HG02759 (cell line): ENCODE data around the gene USP32.
"Not testable (repeated sequence)": the region's sequence is repeated elsewhere in the genome, so short reads cannot be mapped to it uniquely, and the experiment has no call there.

Source experiments
- ATAC-seq: cut with Tn5 transposase; IDR thresholded peaks from one replicate; pipeline ENCODE4 v1.9.1; 2021; ENCODE audit warnings: mild to moderate bottlenecking, moderate library complexity; ENCODE audit not compliant: unreplicated experiment

Gene USP32

DNA sequence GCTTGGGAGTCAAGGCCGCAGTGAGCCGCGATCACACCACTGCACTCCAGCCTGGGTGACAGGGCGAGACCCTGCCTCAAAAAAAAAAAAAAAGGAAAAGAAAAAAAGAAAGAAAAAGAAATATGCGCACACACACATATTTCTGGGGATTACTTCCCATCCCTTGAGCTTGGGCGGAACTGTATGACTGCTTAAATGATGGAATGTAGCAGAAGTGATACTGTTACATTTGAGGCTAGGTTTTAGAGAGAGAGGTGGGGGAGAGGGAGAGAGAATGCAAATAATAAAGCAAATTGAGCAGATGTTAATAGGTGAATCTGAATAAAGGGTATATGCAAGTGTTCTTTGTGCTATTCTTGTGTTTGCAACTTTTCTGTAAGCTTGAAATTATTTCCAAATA lies 12.0 kb upstream of the USP32 start:
- no peak for ATAC-seq

DNA sequence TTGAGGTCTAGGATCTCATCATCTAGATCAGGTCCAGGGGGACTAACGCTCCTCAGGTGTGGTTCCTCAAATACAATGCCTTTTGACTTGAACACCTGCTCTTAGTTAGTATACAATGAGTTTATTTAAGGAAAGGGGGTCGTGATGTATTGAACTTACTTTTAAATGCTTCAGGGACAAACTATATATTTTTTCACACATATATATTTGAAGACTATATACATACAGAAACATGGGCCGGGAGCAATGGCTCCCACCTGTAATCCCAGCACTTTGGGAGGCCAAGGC lies 11.5 kb upstream of the USP32 start:
- ATAC-seq = no peak

DNA sequence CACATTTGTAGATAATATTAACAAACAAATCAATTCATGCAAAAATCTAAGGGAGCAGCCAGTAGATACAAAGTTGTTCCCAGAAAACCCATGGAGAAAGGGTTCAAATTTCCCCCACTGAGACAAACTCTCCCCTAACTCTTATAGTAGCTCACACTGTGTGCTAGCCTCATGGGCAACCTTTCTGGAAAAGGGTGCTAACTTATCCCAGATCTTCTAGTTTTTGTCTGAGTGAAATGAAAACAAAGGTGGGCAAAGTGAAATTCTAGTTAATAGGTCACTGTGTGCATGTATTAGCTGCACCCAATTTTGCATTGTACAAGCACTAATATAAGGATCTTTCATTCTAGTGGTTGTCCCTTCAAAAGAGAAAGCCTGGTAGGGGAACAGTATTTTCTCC lies 9.9 kb upstream of the USP32 start:
- no peak for ATAC-seq

DNA sequence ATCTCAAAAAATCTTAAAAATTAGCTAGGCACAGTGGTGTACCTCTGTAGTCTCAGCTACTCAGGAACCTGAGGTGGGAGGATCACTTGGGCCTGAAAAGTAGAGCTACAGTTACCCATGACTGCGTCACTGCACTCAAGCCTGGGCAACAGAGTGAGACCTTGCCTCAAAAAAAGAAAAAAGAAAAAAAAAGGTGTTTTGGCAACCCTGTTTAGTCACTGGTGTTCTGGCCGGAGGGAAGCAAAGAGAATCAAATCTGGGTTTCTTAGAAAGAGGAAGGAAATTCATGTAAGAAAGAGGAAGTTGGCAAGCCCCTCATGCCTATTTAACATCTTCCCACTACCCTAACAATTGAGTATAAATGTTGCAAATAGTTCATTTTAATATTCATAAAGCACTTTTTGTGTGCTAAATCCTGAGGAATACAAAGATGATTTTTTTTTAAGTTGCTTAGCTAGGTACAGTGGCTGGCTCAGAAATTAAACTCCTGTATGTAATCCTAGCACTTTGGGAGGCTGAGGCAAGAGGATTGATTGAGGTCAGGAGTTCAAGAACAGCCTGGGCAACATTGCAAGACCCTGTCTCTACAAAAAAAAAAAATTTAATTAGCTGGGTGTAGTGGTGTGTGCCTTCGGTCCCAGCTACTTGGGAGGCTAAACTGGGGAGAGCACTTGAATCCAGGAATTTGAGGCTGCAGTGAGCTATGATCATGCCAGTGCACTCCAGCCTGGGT lies 6.5 kb upstream of the USP32 start:
- peak; percentile 82 for ATAC-seq

DNA sequence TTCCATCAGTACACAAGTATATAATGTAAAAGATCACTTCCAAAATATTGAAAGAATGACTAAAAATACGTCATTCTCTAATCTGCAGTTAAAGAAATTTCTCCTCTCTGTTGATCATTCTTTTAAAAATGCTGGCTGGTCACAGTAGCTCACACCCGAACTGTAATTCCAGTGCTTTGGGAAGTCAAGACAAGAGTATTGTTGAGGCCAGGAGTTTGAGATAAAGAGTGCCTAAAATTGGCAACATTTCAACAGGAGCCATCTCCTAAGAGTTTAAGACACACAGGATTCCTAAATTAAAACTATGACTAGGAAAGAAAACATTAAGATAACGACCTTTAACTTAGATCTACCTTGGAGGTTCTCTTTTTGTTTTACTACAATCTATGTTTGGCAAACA lies 4.5 kb upstream of the USP32 start:
- ATAC-seq = no peak

DNA sequence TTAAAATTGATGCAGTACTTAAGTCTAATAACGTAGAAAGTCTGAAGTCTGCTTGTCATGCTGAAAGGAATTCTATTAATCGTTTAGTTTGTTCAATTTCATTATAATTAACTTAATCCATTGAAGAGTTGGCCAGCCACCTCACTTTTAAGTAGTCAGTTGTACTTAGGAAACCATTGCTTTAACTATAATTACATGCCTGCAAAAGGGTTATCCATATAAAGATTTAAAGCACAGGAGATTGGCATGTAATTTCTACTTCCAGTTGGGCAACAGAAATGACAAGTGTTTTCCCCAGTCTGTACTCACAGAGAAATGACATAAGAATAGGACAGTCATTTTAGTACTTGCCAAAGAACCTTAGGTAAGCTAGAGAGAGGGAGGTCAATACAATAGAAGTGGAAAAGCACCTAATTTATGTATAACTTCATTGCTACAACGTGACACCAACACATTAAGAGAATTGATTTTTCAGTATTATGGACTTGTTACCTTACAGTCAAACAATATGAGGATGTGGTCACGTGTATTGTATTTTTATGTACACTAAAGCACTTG lies 3.7 kb upstream of the USP32 start:
- no peak for ATAC-seq

DNA sequence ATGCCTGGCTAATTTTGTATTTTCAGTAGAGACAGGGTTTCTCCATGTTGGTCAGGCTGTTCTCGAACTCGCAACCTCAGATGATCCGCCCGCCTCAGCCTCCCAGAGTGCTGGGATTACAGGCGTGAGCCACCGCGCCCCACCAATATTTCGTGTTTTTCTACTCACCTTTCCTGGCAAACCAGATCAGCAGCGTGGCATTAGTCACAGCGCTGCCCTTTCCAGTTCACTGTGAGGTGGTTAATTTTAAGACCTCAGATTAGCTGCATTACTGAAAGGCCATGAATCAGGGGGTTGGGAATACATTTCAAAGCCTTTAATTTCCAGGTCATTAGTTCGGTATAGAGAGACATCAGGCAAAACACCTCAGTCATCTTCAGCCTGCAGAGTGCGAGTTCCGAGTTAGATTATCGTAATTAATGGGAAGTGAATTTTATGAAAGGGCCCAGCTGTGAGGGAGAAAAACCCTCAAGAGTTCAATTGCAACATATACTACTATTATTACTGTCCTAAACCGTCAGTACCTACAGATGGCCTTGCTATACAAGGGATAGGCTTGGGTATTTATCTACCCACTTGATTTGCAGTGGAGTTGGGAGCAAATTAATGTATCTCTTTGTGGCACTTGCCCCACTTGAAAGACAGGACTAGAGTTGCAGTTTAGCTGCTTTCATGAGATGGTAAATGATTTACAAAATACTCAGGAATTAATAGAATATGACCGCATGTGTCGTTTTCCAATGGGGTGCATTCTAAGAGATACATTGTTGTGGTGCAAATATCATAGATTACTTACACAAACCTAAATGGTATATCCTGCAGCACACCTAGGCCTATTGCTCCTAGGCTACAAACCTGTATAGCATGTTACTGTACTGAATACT lies 2.1 kb upstream of the USP32 start:
- no peak for ATAC-seq

DNA sequence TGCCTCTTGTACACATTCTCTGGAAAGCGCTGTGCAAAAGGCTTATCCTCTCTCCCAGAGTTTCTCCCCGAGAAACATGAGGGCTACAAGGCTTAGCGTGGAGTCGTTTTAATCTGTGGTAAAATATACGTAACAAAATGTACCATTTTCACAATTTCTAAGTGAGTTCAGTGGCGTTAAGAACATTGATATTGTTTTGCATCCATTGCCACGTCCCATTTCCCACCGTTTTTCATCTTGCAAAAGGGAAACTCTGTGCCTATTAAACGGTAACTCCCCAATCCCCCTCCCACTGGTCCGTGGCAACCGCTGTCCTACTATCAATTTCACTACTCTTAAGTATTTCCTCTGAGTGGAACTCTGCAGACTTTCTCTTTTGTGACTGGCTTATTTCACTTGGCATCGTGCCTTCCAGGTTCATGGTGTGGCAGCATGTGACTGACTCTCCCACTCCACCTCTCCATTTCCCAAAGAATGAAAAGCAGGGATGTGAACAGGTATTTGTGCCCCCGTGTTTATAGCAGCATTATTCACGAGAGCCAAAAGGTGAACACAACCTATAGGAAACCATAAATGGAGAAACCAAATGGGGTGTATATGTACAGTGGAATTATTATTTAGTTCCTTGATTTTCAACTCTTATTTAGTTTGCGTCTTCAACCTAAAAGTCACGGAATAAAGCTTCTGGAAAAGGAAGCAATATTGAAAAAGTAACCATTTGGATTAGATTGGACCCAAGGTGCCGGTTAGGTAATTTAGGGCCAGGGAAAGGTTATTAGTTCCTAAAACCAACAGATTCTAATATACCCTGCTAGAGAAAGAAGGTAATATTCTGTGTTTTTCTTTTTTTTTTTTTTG lies 1.1 kb upstream of the USP32 start:
- ATAC-seq = no peak

DNA sequence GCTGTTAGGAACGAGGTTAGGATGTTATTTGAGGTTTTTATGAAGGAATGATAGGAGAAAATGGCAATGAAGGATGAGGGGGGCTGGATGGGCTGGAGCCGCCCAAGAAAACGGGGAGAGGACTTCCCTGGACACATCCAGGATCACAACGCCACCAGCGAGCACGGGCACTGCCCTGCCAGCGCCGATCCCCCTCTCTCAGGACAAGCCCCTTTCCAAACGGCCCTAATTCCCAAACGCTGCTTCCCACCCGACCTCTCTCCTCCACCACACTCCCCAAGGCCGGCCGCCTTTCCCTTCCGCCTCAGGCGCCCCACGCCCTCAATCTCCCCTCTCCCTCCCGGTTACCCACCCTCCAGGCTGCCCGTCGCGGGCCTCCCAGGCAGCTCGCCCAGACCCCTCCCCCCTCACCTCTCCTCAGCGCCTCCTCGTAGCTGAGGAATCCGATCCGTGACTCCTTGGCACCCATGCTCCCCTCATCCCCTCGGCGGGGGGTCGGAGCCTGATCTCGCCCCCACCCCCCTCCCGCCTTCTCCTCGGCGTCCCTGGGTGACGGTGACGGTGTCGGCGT lies 377 bp downstream of the USP32 start:
- ATAC-seq = peak; percentile 31

DNA sequence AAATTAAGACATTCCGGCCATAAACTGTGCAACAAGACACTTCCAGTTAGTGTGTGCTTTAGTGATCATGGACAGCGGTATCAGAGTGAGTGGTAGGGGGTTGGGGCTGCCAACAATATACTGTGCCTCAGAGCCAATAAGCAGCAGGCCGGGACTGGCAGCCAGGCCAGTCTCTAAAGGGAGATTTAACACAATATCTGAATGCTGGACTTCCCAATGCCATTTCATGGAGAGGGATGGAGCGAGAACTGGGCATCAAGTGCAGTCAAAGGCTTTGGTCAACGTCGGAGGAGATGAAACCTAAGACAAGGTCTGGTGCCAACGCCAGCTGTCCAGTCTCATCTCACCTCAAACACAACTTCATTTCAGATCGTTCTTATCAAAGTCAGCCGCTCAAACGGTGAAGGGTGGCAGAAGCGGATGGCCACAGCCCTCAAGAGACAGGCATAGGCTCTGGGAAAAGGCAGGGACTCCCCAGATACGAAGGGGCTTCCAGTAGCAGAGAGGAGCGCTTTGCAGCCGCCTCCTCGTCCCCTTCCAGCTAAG lies 935 bp downstream of the USP32 start:
- no peak for ATAC-seq

DNA sequence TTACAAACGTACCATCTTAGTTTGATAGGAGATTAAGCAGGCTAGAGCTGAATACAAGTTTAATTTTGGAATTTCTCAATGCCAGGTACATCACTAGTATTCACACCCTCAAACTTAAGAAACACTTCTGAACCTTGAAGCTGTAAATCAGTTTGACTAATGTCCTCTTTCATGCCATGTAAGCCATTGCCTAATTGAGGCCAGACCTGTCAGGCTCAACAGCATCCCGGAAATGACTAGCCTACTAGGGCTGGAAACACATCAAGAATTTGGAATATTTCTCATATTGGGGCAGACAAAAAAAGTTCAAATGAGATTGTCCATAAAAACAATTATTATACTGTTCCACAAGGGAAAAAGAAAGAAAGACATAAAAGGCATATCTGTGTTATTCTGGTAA lies 1.7 kb downstream of the USP32 start:
- ATAC-seq = no peak

DNA sequence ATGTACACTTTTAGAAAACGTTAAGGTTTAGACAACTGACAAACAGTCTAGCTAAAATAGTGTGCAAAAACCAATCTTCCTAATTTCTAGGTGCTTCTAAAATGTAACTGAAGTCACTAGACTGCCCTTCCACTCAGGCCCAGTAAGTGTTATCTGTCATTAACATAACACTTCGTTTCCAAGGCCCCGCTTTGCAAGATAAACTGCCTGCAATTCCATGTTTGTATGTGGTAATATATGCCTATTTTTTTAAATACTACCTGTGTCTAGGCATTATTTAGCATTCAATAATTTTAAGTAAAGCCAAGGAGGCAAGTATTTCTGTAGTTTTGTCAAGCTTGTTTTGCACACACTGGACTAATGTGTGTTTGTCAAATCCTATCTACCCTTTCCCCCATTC lies 3.2 kb downstream of the USP32 start:
- no peak for ATAC-seq

DNA sequence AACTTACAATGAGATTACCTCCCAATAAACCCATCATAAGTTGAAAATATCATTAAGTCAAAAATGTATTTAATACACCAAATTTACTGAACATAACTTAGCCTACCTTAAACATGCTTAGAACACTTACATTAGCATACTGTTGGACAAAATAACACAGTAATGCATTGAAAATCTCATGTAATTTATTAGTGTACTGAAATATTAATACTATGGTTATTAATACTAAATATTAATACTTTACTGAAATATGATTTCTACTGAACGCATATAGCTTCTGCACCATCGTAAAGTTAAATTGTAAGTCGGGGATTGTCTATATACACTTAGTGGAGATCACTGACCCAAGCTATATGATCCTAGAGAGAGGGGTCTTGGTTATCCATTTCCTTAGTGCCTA lies 4.3 kb downstream of the USP32 start:
- ATAC-seq = no peak

DNA sequence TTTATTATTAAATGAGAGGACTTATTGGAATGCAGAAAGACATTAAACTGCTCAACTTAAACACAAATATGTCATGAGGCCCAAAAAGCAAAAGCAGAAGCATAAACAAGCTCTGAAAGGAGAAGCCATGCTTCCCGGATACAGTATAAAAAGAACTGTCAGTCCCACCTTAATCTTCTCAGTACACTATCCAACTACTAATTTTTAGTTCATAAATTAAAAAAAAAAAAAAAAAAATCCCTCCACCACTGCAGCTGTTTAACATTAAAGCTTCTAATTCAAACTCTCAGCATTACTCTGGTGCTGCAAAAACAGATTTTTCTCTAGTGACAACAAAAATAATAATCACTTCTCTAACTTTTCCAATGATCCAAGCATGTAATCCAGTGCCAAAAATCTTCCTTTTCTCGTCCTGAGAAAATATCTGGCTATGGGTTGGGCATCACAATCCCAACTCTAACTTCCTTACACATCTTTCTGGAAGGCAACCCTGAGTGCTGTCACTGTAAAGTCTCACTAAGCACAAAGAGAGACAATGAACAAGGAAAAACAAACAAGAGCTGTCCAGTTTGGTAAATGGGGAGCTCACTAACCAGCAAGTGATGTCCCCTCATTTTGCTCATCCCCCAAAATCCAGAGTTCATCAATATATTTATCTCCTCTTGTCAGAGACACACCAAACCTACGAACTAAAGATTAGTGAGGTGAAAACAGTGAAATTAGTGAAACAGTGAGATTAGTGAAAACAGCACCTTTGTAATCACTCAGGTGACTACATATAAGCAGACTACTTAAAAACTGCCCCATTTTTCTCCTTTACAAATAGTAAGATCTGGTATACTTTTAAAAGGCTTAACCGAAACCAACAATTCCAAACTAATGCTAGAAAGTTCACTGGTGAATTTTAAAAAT lies 5.5 kb downstream of the USP32 start:
- ATAC-seq = no peak

DNA sequence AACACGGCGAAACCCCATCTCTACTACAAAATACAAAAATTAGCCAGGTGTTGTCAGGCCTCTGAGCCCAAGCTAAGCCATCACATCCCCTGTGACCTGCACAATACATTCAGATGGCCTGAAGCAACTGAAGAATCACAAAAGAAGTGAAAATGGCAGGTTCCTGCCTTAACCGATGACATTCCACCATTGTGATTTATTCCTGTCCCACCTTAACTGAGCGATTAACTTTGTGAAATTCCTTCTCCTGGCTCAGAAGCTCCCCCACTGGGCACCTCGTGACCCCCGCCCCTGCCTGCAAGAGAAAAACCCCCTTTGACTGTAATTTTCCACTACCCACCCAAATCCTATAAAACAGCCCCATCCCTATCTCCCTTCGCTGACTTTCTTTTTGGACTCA lies 7.0 kb downstream of the USP32 start:
- ATAC-seq = not testable (repeated sequence)

DNA sequence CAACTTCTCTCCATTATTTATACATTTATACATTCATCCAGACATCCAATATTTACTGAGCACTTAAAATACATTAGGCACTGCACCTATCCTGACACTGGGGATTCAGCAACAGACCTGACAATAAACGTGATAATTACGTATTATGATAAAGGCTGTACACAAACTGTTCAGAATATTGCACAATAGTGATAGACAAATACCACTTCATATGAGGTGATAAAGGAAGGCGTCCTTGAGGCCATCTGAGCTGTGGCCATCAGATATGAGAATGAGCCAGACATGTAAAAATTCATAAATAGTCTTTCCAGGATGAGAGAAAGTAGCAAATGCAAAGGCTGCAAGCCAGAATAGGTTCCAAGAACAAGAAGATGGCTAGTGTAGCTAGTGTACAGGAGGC lies 8.6 kb downstream of the USP32 start:
- no peak for ATAC-seq

DNA sequence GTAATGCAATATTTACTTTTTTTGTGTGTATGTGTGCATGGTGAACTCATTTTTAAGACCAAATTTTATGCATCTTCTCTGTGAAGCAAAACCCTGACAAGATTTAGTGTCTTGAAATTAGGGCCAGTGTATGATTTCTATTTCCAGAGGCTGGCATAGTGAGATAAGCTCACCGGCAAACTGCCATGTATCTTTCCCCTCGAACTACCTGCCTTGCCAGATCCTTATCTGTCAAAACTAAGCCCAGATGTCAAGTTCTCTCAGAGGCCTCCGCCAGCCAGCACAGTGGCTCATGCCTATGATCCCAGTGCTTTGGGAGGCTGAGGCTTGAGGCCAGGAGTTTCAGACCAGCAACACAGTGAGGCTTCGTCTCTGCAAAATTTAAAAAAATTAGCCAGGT lies 10.0 kb downstream of the USP32 start:
- ATAC-seq = no peak

DNA sequence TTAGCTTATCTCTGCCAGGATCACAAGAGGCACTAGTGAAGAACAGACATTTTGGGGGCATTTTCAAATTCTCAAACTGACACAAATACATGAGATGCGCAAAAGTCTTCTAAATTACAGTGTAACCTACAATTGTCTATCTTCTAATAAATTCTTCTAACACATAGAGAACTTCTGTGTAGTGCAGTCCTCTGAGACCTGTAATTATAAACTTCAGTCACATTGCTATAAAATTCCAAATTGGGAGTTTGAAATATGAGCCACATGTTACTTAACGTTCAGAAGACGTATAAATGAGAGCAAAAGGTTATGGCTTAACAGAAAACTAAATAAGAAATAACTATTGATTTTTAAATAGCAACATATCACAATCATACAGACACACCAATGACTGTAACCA lies 12.5 kb downstream of the USP32 start:
- ATAC-seq = not testable (repeated sequence)

DNA sequence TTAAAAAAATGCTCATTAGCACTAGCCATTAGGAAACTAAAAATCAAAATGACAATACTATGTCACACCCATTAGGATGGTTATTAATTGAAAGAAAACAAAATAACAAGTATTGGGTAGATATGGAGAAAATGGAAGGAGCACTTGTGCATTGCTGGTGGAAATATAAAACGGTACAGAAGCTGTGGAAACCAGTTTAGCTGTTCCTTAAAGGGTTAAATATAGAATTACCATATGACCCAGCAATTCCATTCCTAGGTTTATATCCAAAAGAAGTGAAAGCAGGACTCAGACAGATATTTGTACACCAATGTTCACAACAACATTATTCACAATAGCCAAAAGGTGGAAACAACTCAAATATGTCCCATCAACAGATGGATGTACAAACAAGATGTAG lies 13.7 kb downstream of the USP32 start:
- ATAC-seq = not testable (repeated sequence)
